Hepatocyte (in vitro differentiated cells): ENCODE measurements around the gene CDK19. TPM values are rescaled to one million over a fixed set of nuclear protein-coding genes. Genes with fewer than 3 reads are reported as not detected.

Experiments used
- DNase-seq: peaks from one replicate; pipeline ENCODE4 v3.0.0-alpha.2; 2016; ENCODE audit warnings: low spot score
- H2AFZ ChIP-seq: fragments of 200-600 bp; sonication (generic); 2 replicates; pipeline ENCODE4 v1.6.0; 2016; ENCODE audit warnings: antibody characterized with exemption, mild to moderate bottlenecking
- H3K27ac ChIP-seq: fragments of 200-600 bp; sonication (generic); 2 replicates; pipeline ENCODE4 v1.5.1; 2016; ENCODE audit warnings: mild to moderate bottlenecking
- H3K27me3 ChIP-seq: fragments of 200-600 bp; sonication (generic); 2 replicates; pipeline ENCODE4 v1.6.1; 2016
- H3K36me3 ChIP-seq: fragments of 200-600 bp; sonication (generic); replicated peaks from 2 replicates; pipeline ENCODE4 v1.5.1; 2016; ENCODE audit warnings: low read depth; ENCODE audit not compliant: insufficient read depth
- H3K4me1 ChIP-seq: fragments of 200-600 bp; sonication (generic); 2 replicates; pipeline ENCODE4 v1.5.1; 2016; ENCODE audit warnings: mild to moderate bottlenecking, moderate library complexity; ENCODE audit not compliant: insufficient read depth
- H3K4me2 ChIP-seq: fragments of 200-600 bp; sonication (generic); 2 replicates; pipeline ENCODE4 v1.6.0; 2016
- H3K4me3 ChIP-seq: fragments of 200-600 bp; sonication (generic); 2 replicates; pipeline ENCODE4 v1.5.1; 2016; ENCODE audit warnings: mild to moderate bottlenecking
- H3K79me2 ChIP-seq: fragments of 200-600 bp; sonication (generic); 2 replicates; pipeline ENCODE4 v1.6.0; 2017; ENCODE audit warnings: mild to moderate bottlenecking
- H3K9me2 ChIP-seq: fragments of 200-600 bp; sonication (generic); replicated peaks from 2 replicates; pipeline ENCODE4 v1.6.0; 2017; ENCODE audit warnings: mild to moderate bottlenecking; ENCODE audit not compliant: insufficient read depth
- H3K9me3 ChIP-seq: fragments of 200-600 bp; sonication (generic); 2 replicates; pipeline ENCODE4 v1.5.1; 2016; ENCODE audit warnings: low read depth, mild to moderate bottlenecking
- H4K20me1 ChIP-seq: fragments of 200-600 bp; sonication (generic); 2 replicates; pipeline ENCODE4 v1.6.0; 2016; ENCODE audit warnings: mild to moderate bottlenecking; ENCODE audit not compliant: insufficient read depth, poor library complexity, severe bottlenecking
- EZH2 ChIP-seq: fragments of 200-600 bp; sonication (generic); IDR thresholded peaks from 2 replicates; pipeline ENCODE4 v1.6.1; 2016; ENCODE audit warnings: antibody characterized with exemption, mild to moderate bottlenecking, borderline replicate concordance
- EZH2phosphoT487 ChIP-seq: fragments of 200-600 bp; sonication (generic); IDR thresholded peaks from one replicate; pipeline ENCODE4 v1.6.1; 2018; ENCODE audit warnings: antibody characterized with exemption, mild to moderate bottlenecking, low read depth, moderate library complexity; ENCODE audit not compliant: unreplicated experiment, severe bottlenecking
- WGBS: methylation state at CpG from one replicate; pipeline ENCODE4 v1.1.6; 2016; ENCODE audit warnings: low lambda C conversion rate; ENCODE audit errors: missing lambda C conversion rate; 5-methylcytosine and 5-hydroxymethylcytosine counted together
- polyA plus RNA-seq: library from polyadenylated mRNA; unstranded; fragments of >200 nt; fragmentation: Nextera tagmentation; extraction: Ambion mirVana; gene quantifications from 2 replicates; pipeline ENCODE4 v1.2.1, GENCODE V29; 2016
- total RNA-seq: library from RNA; depleted of rRNA; stranded (reverse); fragments of >200 nt; gene quantifications from 2 replicates; pipeline ENCODE4 v1.2.3, GENCODE V29; 2014
- TF ChIP-seq, protein P1 (sequence below): fragments of 200-600 bp; sonication (generic); IDR thresholded peaks from 2 replicates; pipeline ENCODE4 v1.5.1; 2016; ENCODE audit warnings: antibody characterized with exemption, mild to moderate bottlenecking; ENCODE audit not compliant: poor library complexity

Gene CDK19
- total RNA-seq (14.3 and 18.6 TPM in 2 replicates), polyA plus RNA-seq (3.0 and 7.3 TPM in 2 replicates)

DNA sequence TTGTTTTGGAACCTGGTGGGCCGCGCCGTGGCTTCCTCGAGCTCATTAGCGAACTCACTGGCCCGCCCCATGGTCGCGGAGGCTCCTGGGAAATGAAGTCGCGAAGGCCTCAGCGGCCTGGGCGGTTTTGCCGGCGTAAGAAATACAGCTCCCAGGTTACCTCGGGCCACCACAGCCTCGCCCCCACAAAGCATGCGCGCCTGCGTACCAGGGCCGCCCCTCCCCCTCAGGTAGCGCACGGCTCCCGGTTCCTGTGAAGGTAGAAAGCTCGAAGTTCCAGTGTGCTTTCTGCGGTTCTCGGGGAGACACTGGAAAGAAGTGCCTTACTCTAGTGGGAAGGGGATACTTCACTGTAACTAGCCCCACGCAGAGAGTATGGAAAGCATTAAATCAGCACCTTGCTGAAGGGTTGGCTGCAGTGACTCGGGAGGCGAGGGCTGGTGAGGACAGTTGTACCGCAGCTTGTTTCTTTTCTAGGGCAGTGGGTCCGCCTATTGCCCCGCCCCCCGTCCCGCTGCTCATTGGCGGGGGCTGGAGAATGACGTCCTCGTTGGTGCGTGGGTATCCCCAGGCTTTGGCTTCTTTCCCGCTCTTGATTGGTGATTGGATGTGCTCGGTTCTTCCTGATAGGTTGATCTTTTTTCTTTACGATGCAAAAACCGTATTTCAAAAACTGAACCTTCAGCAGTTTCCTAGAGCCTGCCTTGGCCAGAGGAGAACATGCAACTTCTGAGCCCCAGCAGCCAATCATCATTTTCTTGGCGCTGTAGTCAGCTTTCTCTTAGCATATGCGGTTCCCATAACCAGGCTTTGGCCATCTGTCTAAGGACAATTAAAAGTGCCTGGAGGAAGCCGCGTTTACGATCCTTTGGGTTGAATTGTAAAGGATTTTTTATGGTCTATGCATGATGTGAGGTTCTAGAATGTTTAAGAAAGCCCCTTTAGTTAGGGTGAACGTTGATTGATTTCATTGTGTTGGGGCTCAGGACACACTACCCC, at the start of gene CDK19:
TSS of gene CDK19 (minus strand) at position 59 of the 999 bp plus-strand sequence. CDS start 333 bp downstream, outside the sequence.
- no peak for TF ChIP-seq EZH2phosphoT487
- TF ChIP-seq, protein P1, sequence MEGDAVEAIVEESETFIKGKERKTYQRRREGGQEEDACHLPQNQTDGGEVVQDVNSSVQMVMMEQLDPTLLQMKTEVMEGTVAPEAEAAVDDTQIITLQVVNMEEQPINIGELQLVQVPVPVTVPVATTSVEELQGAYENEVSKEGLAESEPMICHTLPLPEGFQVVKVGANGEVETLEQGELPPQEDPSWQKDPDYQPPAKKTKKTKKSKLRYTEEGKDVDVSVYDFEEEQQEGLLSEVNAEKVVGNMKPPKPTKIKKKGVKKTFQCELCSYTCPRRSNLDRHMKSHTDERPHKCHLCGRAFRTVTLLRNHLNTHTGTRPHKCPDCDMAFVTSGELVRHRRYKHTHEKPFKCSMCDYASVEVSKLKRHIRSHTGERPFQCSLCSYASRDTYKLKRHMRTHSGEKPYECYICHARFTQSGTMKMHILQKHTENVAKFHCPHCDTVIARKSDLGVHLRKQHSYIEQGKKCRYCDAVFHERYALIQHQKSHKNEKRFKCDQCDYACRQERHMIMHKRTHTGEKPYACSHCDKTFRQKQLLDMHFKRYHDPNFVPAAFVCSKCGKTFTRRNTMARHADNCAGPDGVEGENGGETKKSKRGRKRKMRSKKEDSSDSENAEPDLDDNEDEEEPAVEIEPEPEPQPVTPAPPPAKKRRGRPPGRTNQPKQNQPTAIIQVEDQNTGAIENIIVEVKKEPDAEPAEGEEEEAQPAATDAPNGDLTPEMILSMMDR, result no peak
- TF ChIP-seq EZH2, result no peak
- peak within 1 kb of the TSS; percentile 90 for H3K27ac ChIP-seq
- WGBS, result 2% methylated on average over 48 of the region's 48 CpGs
- H3K79me2 ChIP-seq, result peaks cover 40% of the 10 kb centered on the region
- H3K4me1 ChIP-seq, result peaks cover 9% of the 10 kb centered on the region
- H3K9me2 ChIP-seq, result no peaks in the 10 kb centered on the region
- H3K36me3 ChIP-seq, result no peaks in the 10 kb centered on the region
- H3K9me3 ChIP-seq, result no peaks in the 10 kb centered on the region
- peak; percentile 98 for DNase-seq
- peak within 1 kb of the TSS; percentile 92 for H2AFZ ChIP-seq
- peak within 1 kb of the TSS; percentile 88 for H3K4me2 ChIP-seq
- peak within 1 kb of the TSS; percentile 65 for H3K4me3 ChIP-seq
- peaks cover 18% of the 10 kb centered on the region for H4K20me1 ChIP-seq
- no peaks in the 10 kb centered on the region for H3K27me3 ChIP-seq

DNA sequence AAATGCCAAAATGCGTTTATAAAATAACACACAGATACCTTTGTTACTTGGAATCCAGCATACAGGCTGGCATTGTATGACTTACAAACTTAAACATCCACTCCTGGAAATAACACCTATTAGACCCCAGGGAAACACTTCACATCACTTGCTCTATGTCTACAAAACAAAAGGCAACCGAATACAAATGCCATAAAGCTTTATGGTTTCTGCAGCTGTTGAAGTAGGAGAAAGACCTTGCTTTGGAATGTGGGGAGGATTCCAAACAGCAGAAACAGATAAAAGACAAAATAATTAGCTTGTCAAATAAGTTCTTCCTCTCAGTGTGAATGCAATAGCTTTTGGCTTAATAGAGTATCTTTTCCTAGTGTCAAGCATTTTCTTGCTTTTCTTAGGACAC, 49.6 kb upstream of the CDK19 start:
- Histone ChIP-seq H3K79me2 (no peaks in the 10 kb centered on the region), H3K4me2 (no peak overlapping the region), H3K27me3 (no peaks in the 10 kb centered on the region), H3K4me3 (no peak overlapping the region), H3K27ac (no peak overlapping the region), H3K4me1 (peaks cover 3% of the 10 kb centered on the region), H3K36me3 (no peaks in the 10 kb centered on the region), H3K9me2 (no peaks in the 10 kb centered on the region), H4K20me1 (no peaks in the 10 kb centered on the region), H3K9me3 (no peaks in the 10 kb centered on the region), H2AFZ (no peak overlapping the region)
- no peak for DNase-seq
- 28% methylated on average over 2 of the region's 2 CpGs for WGBS
- no peak for TF ChIP-seq EZH2phosphoT487
- TF ChIP-seq, protein P1, result no peak

DNA sequence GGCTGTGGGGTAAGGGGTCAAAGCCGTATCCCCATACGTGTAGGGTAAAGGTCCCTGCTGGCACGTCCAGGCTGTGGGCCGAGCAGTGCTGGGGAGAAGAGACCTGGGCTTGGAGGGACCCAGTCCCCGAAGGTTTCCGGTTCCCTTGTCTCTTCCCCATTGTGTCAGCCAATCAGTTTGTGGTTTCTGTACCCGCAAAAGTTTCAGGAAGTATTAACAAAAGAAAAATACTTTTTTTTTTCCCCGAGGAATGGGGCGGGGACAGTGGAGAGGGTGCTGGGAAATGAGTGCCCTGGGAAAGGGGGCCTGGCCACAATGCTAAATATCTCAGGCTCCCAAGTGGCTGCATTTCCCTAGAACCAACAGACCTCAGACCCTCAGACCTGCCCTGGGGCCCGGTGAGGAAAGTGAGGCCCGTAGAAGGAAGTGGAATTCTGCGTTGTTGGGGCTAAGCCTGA, 44.1 kb upstream of the CDK19 start:
- Histone ChIP-seq H3K79me2 (no peaks in the 10 kb centered on the region), H3K9me3 (no peaks in the 10 kb centered on the region), H3K4me2 (no peak overlapping the region), H2AFZ (no peak overlapping the region), H4K20me1 (no peaks in the 10 kb centered on the region), H3K36me3 (no peaks in the 10 kb centered on the region), H3K4me3 (no peak overlapping the region), H3K9me2 (no peaks in the 10 kb centered on the region), H3K27ac (no peak overlapping the region), H3K27me3 (no peaks in the 10 kb centered on the region), H3K4me1 (peaks cover 3% of the 10 kb centered on the region)
- WGBS, result 90% methylated on average over 12 of the region's 12 CpGs
- DNase-seq, result no peak
- no peak for TF ChIP-seq EZH2phosphoT487
- TF ChIP-seq, protein P1, result no peak
- no peak for TF ChIP-seq EZH2
